ENCODE measurements around the gene SCEL. TPM values are rescaled to one million over a fixed set of nuclear protein-coding genes. Genes with fewer than 3 reads are reported as not detected.

SCEL gene
- total RNA-seq, 1 experiment from 2014 or later, result 2.8 TPM

DNA sequence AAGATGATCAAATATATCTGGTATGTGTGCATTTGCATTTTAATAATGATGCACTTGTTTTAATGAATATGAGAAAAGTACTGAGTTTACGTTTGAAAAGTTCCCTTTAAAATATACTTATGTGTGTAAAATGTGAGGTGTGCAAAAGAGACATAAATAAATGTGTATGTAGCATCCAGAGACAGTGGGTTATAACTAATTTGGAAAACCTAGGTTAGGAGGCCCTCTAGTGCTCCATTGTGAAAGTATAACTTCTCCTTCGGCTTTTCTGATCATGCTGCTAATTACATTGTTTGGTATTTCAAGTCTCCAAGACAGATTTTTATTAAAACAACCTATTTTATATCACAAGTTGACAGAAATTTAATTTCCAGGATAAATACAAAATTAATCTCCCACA, 30.1 kb downstream of the SCEL start:
- CTCF ChIA-PET, result interaction anchor here (1.5 kb wide), 1 partner anchor 73 kb away, joined by 10 read pairs; no protein-coding TSS in a partner anchor
- Histone ChIP-seq H3K4me3 (ENCODE audit: low read depth, low read length) (no peak overlapping the region), H3K36me3 (ENCODE audit: control insufficient read depth, insufficient read depth, low read length) (no peaks in the 10 kb centered on the region), H3K4me1 (no peaks in the 10 kb centered on the region), H3K9me3 (no peaks in the 10 kb centered on the region), H3K27me3 (replicated peaks; ENCODE audit: control insufficient read depth, insufficient read depth, low read length) (no peaks in the 10 kb centered on the region)
- no peak overlapping the region for H3K27ac Mint-ChIP-seq (ENCODE audit: unreplicated experiment)
- no TSS peak for BruUV-seq (replicated peaks)
- no peak overlapping the region for H3K4me3 Mint-ChIP-seq (ENCODE audit: unreplicated experiment)
- TF ChIP-seq CTCF (IDR thresholded peaks at IDR 0.05; ENCODE audit: insufficient read depth in 1 of 2, low read depth in 1 of 2, low read length in 1 of 2, severe bottlenecking in 1 of 2, unreplicated experiment in 1 of 2), result peak; percentile 59 to 65
- POLR2A ChIA-PET, result no interaction called here
- H3K36me3 Mint-ChIP-seq (ENCODE audit: insufficient read depth, unreplicated experiment), result no peaks in the 10 kb centered on the region
- H3K4me1 Mint-ChIP-seq (ENCODE audit: low read depth, unreplicated experiment), result no peaks in the 10 kb centered on the region
- no peaks in the 10 kb centered on the region for H3K9me3 Mint-ChIP-seq (ENCODE audit: unreplicated experiment)
- peak in 1 of 2 experiments; percentile 45 for DNase-seq
- intact Hi-C loops (cut with micrococcal nuclease; ENCODE audit: unreplicated experiment), result loop anchor here (1.0 to 5.0 kb wide), 4 partner anchors 43 to 228 kb away; no protein-coding TSS in a partner anchor
- peaks cover 3% of the 10 kb centered on the region for H3K27me3 Mint-ChIP-seq (ENCODE audit: insufficient read depth, unreplicated experiment)

DNA sequence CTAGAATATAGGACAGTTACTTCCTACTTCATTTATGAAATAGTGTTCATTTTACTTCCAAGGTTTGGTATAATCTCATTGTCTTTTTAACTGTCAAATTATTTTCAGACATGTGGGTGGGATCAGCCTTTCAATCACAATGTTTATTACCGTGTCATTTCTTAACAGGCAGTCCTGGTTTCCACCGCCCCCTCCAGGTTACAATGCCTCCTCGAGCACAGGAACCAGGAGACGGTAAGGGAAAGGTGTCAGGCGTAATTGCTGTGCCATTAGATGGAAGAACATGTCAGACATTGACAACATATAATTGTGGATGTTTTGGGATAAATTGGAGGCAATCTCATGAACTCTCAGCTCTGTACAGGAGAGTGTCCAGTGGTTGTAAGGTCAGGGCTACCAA, 36.5 kb downstream of the SCEL start:
- no peaks in the 10 kb centered on the region for H3K4me1 ChIP-seq
- H3K4me3 ChIP-seq (ENCODE audit: low read depth, low read length), result no peak overlapping the region
- ChIA-PET CTCF (no interaction called here), POLR2A (no interaction called here)
- no peak for TF ChIP-seq CTCF (IDR thresholded peaks at IDR 0.05; ENCODE audit: insufficient read depth in 1 of 2, low read depth in 1 of 2, low read length in 1 of 2, severe bottlenecking in 1 of 2, unreplicated experiment in 1 of 2)
- no peak overlapping the region for H3K27ac Mint-ChIP-seq (ENCODE audit: unreplicated experiment)
- no peak for DNase-seq
- BruUV-seq (replicated peaks), result no TSS peak
- H3K4me1 Mint-ChIP-seq (ENCODE audit: low read depth, unreplicated experiment), result no peaks in the 10 kb centered on the region
- intact Hi-C loops (cut with micrococcal nuclease; ENCODE audit: unreplicated experiment), result no loop called here
- H3K36me3 ChIP-seq (ENCODE audit: control insufficient read depth, insufficient read depth, low read length), result no peaks in the 10 kb centered on the region
- peaks cover 9% of the 10 kb centered on the region for H3K27me3 Mint-ChIP-seq (ENCODE audit: insufficient read depth, unreplicated experiment)
- no peaks in the 10 kb centered on the region for H3K36me3 Mint-ChIP-seq (ENCODE audit: insufficient read depth, unreplicated experiment)
- H3K9me3 ChIP-seq, result 0 out of 2 replicates have a peak, but pooled peaks cover 5% of the 10 kb centered on the region
- H3K9me3 Mint-ChIP-seq (ENCODE audit: unreplicated experiment), result no peaks in the 10 kb centered on the region
- H3K27me3 ChIP-seq (replicated peaks; ENCODE audit: control insufficient read depth, insufficient read depth, low read length), result no peaks in the 10 kb centered on the region
- no peak overlapping the region for H3K4me3 Mint-ChIP-seq (ENCODE audit: unreplicated experiment)

- no peak for DNase-seq
- no peak for TF ChIP-seq CTCF (IDR thresholded peaks at IDR 0.05; ENCODE audit: insufficient read depth in 1 of 2, low read depth in 1 of 2, low read length in 1 of 2, severe bottlenecking in 1 of 2, unreplicated experiment in 1 of 2)
- POLR2A ChIA-PET, result no interaction called here
- Histone ChIP-seq H3K27me3 (replicated peaks; ENCODE audit: control insufficient read depth, insufficient read depth, low read length) (no peaks in the 10 kb centered on the region), H3K4me1 (no peaks in the 10 kb centered on the region), H3K4me3 (ENCODE audit: low read depth, low read length) (no peak overlapping the region), H3K9me3 (0 out of 2 replicates have a peak, but pooled peaks cover 5% of the 10 kb centered on the region), H3K36me3 (ENCODE audit: control insufficient read depth, insufficient read depth, low read length) (no peaks in the 10 kb centered on the region)
- H3K4me3 Mint-ChIP-seq (ENCODE audit: unreplicated experiment), result no peak overlapping the region
- no peak overlapping the region for H3K27ac Mint-ChIP-seq (ENCODE audit: unreplicated experiment)
- H3K27me3 Mint-ChIP-seq (ENCODE audit: insufficient read depth, unreplicated experiment), result peaks cover 9% of the 10 kb centered on the region
- no peaks in the 10 kb centered on the region for H3K36me3 Mint-ChIP-seq (ENCODE audit: insufficient read depth, unreplicated experiment)
- BruUV-seq (replicated peaks), result no TSS peak
- peaks cover 4% of the 10 kb centered on the region for H3K4me1 Mint-ChIP-seq (ENCODE audit: low read depth, unreplicated experiment)
- CTCF ChIA-PET, result interaction anchor here (0.5 kb wide), 1 partner anchor 178 kb away, joined by 4 read pairs; no protein-coding TSS in a partner anchor
- H3K9me3 Mint-ChIP-seq (ENCODE audit: unreplicated experiment), result peaks cover 9% of the 10 kb centered on the region
- intact Hi-C loops (cut with micrococcal nuclease; ENCODE audit: unreplicated experiment), result no loop called here
These were observed 38.6 kb downstream of the SCEL start for GRCh38 chr13:77574096-77574495.

All from Caco-2 (cell line).